ENCODE results near the gene PRKG1.

The PRKG1 gene

DNA sequence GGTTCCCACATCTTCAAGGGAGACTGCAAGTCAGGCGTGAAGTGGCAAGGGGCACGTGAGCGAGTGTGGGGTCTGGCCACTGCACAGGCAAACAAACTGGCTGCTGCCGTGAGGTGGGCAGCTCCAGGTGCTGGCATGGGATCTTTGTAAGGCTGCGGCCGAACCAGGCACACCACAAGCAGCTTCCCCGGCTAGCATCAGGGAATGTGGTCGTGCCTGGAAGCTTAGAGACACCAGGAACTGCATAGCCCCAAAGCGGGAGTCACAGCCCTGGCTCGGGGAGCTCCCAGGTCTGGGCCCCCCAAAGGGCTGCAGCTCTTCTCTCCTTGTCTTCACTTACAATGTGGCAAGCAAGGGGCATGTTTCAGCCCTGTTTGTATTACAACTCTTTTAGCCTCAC, 988.9 kb downstream of the PRKG1 start:
- H3K4me3 ChIP-seq (ENCODE audit: low read depth, low read length): no peak overlapping the region
- TF ChIP-seq, protein P1, sequence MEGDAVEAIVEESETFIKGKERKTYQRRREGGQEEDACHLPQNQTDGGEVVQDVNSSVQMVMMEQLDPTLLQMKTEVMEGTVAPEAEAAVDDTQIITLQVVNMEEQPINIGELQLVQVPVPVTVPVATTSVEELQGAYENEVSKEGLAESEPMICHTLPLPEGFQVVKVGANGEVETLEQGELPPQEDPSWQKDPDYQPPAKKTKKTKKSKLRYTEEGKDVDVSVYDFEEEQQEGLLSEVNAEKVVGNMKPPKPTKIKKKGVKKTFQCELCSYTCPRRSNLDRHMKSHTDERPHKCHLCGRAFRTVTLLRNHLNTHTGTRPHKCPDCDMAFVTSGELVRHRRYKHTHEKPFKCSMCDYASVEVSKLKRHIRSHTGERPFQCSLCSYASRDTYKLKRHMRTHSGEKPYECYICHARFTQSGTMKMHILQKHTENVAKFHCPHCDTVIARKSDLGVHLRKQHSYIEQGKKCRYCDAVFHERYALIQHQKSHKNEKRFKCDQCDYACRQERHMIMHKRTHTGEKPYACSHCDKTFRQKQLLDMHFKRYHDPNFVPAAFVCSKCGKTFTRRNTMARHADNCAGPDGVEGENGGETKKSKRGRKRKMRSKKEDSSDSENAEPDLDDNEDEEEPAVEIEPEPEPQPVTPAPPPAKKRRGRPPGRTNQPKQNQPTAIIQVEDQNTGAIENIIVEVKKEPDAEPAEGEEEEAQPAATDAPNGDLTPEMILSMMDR (IDR thresholded peaks at IDR 0.05; ENCODE audit: borderline replicate concordance, insufficient read depth, low read depth, low read length): no peak

DNA sequence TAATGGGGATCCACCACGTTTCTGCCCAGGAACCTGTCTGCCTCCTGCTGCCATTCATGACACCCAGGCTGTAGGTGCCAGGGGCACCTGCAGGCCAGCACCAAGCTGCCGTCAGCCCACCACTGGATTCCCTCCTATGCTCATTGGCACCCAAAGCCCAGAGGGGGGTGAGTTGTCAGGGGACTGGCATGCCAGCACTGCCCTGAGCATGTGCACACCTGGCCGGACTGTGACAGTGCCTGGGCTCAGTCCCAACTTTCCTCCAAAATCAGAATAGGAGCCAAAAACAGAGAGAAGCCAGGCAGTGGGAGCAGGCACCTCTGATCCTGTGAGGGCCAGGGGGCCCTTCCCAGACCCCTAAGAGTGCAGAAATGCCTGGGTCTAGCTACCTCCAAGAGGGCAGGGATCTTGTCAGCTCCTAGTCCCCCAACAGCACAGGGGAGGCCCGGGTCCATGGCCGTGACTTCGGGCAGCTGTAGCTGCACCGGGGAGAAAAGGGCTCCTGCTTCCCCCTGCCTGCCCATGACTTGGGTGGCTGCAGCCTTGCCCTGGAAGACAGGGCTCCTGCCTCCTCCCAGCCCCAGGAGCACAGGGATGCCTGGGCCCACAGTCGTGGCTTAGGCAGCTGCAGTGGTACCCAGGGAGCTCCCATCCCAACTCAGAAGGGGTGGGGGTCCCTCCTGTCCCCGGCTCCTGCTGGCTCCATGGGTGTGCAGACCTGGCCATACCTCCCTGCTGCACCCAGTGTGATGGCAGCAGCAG, 990.0 kb downstream of the PRKG1 start:
- TF ChIP-seq, protein P1 (IDR thresholded peaks at IDR 0.05; ENCODE audit: borderline replicate concordance, insufficient read depth, low read depth, low read length): no peak
- H3K4me3 ChIP-seq (ENCODE audit: low read depth, low read length): no peak overlapping the region

DNA sequence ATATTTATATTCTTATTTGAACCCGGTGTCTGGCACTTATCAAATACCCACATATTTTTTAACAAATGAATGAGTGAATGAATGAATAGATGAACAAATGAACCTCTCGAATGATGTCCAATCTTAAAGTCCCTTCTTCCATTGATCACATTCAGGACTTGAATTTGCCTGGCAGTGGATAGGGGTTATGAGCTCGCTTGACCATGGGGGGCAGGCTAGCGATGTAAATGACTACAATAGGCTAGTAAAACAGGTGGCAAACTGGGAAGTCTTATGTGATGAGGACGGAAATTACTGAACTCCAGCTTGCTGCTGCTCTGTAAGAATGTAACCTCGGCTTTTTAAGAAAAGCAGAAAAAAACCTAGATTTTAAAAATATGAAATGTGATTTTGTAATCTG, 992.1 kb downstream of the PRKG1 start:
- TF ChIP-seq, protein P1 (IDR thresholded peaks at IDR 0.05; ENCODE audit: borderline replicate concordance, insufficient read depth, low read depth, low read length): no peak
- no peak overlapping the region for H3K4me3 ChIP-seq (ENCODE audit: low read depth, low read length)

DNA sequence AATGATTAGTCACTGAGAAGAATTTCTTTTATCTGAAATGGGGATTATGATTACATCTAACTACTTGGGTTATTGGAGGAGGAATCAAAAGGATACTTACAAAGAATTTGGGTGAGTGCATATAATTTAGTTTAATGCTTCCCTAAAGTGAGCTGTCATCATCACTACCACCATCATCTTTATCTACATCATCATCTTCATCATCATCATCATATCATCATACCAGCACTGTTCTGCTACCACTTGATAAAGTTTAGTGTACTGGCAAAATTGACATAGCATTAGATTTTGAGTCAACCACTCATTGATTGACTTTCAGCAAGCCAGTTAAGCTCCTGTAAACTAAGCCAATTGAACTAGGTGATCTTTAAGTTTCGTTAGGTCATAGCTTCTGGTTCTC, 994.2 kb downstream of the PRKG1 start:
- TF ChIP-seq, protein P1 (IDR thresholded peaks at IDR 0.05; ENCODE audit: borderline replicate concordance, insufficient read depth, low read depth, low read length): no peak
- no peak overlapping the region for H3K4me3 ChIP-seq (ENCODE audit: low read depth, low read length)

DNA sequence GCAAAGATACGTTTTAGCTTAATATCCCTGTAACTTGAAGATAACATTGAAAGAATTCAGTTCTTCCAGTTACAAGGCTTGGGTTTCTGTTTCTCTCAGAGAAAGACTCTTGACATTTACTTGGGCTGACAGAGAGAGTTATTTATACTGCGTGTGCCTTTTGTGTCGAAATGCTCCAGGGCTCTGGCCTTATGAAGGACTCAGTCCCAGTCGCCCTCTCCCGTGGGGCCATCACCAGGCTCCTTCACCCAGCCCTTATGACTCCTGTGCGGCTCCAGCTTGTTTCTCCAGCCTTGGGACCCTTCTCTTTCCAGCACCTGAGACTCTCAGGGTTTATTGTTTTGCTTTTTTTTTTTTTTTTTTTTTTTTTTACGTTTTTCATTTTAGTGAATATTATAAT, 997.5 kb downstream of the PRKG1 start:
- TF ChIP-seq, protein P1 (IDR thresholded peaks at IDR 0.05; ENCODE audit: borderline replicate concordance, insufficient read depth, low read depth, low read length): no peak
- no peak overlapping the region for H3K4me3 ChIP-seq (ENCODE audit: low read depth, low read length)

DNA sequence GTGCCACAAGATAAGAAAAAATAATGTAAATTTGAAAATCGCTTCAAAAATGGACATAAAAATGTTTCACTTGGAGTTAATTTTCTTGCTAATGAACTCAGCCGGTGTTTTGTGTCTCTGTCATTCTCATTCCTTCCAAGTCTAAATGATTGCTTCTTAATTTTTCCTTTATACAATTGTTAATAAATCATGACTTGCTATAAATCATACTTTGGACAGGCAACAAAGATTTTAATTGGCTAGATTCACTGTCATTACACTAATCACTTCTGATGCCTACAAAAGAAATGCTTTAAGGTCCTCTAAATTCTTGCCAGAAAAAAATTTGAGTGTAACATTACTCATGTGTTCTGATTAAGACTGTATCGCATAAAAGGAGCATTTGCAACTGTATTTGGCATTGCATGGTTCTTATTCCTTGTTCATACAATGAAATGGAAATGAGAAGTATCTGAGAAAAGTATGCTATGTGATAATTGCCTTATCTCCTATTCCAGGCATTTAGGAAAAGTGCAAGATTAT, 1000.3 kb downstream of the PRKG1 start:
- H3K4me3 ChIP-seq (ENCODE audit: low read depth, low read length): no peak overlapping the region
- TF ChIP-seq, protein P1 (IDR thresholded peaks at IDR 0.05; ENCODE audit: borderline replicate concordance, insufficient read depth, low read depth, low read length): no peak

DNA sequence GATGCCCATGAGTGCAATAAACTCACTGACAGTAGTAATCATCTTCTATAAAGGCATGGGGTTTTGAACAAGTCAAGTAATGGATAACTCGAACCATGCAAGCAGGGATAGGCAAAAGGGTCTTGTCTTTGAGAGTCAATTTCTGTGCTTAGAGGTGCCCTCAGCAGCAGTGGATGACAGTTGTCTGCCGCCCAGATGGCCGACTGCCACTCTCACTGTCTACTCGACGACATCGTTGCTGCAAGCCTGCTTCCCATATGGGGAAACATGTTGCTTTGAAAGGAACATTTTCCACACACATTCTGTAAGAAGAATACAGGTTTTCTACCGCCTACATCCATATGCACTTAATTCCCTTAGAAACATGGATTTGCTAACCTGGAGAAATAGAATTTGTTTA, 1003.5 kb downstream of the PRKG1 start:
- no peak overlapping the region for H3K4me3 ChIP-seq (ENCODE audit: low read depth, low read length)
- TF ChIP-seq, protein P1 (IDR thresholded peaks at IDR 0.05; ENCODE audit: borderline replicate concordance, insufficient read depth, low read depth, low read length): no peak
